B cell (primary cell): Measurements from ENCODE around the gene DSCAML1. TPM values are rescaled to one million over a fixed set of nuclear protein-coding genes. Genes with fewer than 3 reads are reported as not detected.

Experiments used
- ATAC-seq: fragments of 200-7000 bp; cut with Tn5 transposase; one replicate; pipeline ENCODE4 v1.10.0; 2021; ENCODE audit warnings: low read depth, mild to moderate bottlenecking, moderate number of reproducible peaks, moderate library complexity
- CTCF ChIA-PET: fragments of 350-600 bp; sonication (Branson Sonifier 250); formaldehyde crosslinking; loops from one replicate; lab custom pipeline; 2021; ENCODE audit warnings: antibody characterized with exemption, inconsistent platforms; lab: Charles Lee
- POLR2A ChIA-PET: fragments of 350-600 bp; sonication (Branson Sonifier 250); formaldehyde crosslinking; loops from one replicate; lab custom pipeline; 2021; ENCODE audit warnings: antibody characterized with exemption; lab: Charles Lee
- DNase-seq: peaks from one replicate; pipeline ENCODE4 v3.0.0; 2013
- H2AFZ ChIP-seq: 2 replicates; pipeline ENCODE4 v1.6.1; 2012; ENCODE audit warnings: mild to moderate bottlenecking, low read depth, low read length; ENCODE audit not compliant: insufficient read depth, poor library complexity, severe bottlenecking
- H3K27ac ChIP-seq, 2 donors: 1 replicate in 1 of 2; 2 replicates in 1 of 2; pipeline ENCODE4 v1.5.1; 2012 to 2013; ENCODE audit warnings: low read length in 2 of 2, mild to moderate bottlenecking in 2 of 2, moderate library complexity in 1 of 2
- H3K27me3 ChIP-seq, 4 experiments: fragments of 200-600 bp in 1 of 4; sonication (generic) in 1 of 4; replicated peaks in 1 of 4; 1 replicate in 2 of 4; 2 replicates in 2 of 4; pipeline versions ENCODE4 v1.6.1 to v1.7.0; 2013 to 2016; ENCODE audit warnings: low read length in 3 of 4, mild to moderate bottlenecking in 2 of 4, mixed read lengths in 1 of 4, moderate library complexity in 1 of 4; ENCODE audit not compliant: insufficient read depth in 4 of 4, control insufficient read depth in 3 of 4; ENCODE audit errors: control extremely low read depth in 1 of 4
- H3K36me3 ChIP-seq, 2 experiments: replicated peaks in 1 of 2; 1 replicate in 1 of 2; 2 replicates in 1 of 2; pipeline versions ENCODE4 v1.6.1 to v1.7.1; 2013; ENCODE audit warnings: low read length in 1 of 2; ENCODE audit not compliant: insufficient read depth in 2 of 2, control insufficient read depth in 1 of 2; ENCODE audit errors: control extremely low read depth in 1 of 2, extremely low read depth in 1 of 2
- H3K4me1 ChIP-seq, 2 donors: fragments of 200-600 bp in 1 of 2; sonication (generic) in 1 of 2; 1 replicate in 1 of 2; 2 replicates in 1 of 2; pipeline versions ENCODE4 v1.5.1 to v1.6.1; 2013 to 2017; ENCODE audit warnings: low read length in 2 of 2; ENCODE audit not compliant: control insufficient read depth in 2 of 2, insufficient read depth in 2 of 2
- H3K4me2 ChIP-seq: replicated peaks from 2 replicates; pipeline ENCODE3; 2012; ENCODE audit warnings: mild to moderate bottlenecking, low read depth, low read length; ENCODE audit not compliant: poor library complexity, severe bottlenecking
- H3K4me3 ChIP-seq, 5 experiments: fragments of 200-600 bp in 1 of 5; sonication (generic) in 1 of 5; 1 replicate in 3 of 5; 2 replicates in 2 of 5; pipeline versions ENCODE4 v1.5.1 to v1.7.0; 2011 to 2016; ENCODE audit warnings: low read length in 4 of 5, mild to moderate bottlenecking in 4 of 5, low read depth in 2 of 5, control low read depth in 1 of 5, moderate library complexity in 1 of 5; ENCODE audit not compliant: insufficient read depth in 1 of 5; ENCODE audit errors: control extremely low read depth in 1 of 5, extremely low read depth in 1 of 5
- H3K79me2 ChIP-seq: fragments of 200-600 bp; sonication (generic); one replicate; pipeline ENCODE4 v1.6.0; 2016; ENCODE audit warnings: low read length; ENCODE audit not compliant: control insufficient read depth, insufficient read depth
- H3K9ac ChIP-seq: fragments of 200-600 bp; sonication (generic); 2 replicates; pipeline ENCODE4 v1.6.1; 2017; ENCODE audit warnings: mild to moderate bottlenecking, low read length, moderate library complexity
- H3K9me3 ChIP-seq, 3 donors: one replicate each; pipeline versions ENCODE4 v1.6.1 to v1.7.1; 2013; ENCODE audit warnings: low read length in 2 of 3; ENCODE audit not compliant: control insufficient read depth in 2 of 3, insufficient read depth in 1 of 3; ENCODE audit errors: control extremely low read depth in 1 of 3
- H4K20me1 ChIP-seq: 2 replicates; pipeline ENCODE4 v1.6.0; 2012; ENCODE audit warnings: mild to moderate bottlenecking, low read length; ENCODE audit not compliant: insufficient read depth, control insufficient read depth, poor library complexity, severe bottlenecking
- H3K27ac Mint-ChIP-seq: one replicate; pipeline ENCODE4 v1.8.0; 2021; ENCODE audit warnings: mixed read lengths
- H3K27me3 Mint-ChIP-seq: one replicate; pipeline ENCODE4 v1.8.0; 2021; ENCODE audit warnings: mixed read lengths
- H3K4me1 Mint-ChIP-seq: one replicate; pipeline ENCODE4 v1.8.0; 2021; ENCODE audit warnings: mixed read lengths
- H3K4me3 Mint-ChIP-seq: one replicate; pipeline ENCODE4 v1.8.0; 2021; ENCODE audit warnings: mixed read lengths
- H3K9me3 Mint-ChIP-seq: one replicate; pipeline ENCODE4 v1.8.0; 2022; ENCODE audit warnings: mixed read lengths; ENCODE audit not compliant: insufficient read depth
- CTCF ChIP-seq: fragments of 200-600 bp; IDR thresholded peaks from one replicate; pipeline ENCODE4 v1.8.0; 2022; ENCODE audit warnings: antibody characterized with exemption, mild to moderate bottlenecking
- EZH2 ChIP-seq: IDR thresholded peaks from 2 replicates; pipeline ENCODE4 v1.6.1; 2012; ENCODE audit warnings: borderline replicate concordance, low read depth, mild to moderate bottlenecking, moderate library complexity, low read length; ENCODE audit not compliant: insufficient read depth, poor library complexity, severe bottlenecking
- WGBS: methylation state at CpG from one replicate; pipeline ENCODE4 v1.1.5; 2013; ENCODE audit warnings: missing lambda C conversion rate; ENCODE audit not compliant: insufficient coverage; 5-methylcytosine and 5-hydroxymethylcytosine counted together
- intact Hi-C: fragments of 100-400 bp; cut with micrococcal nuclease; formaldehyde crosslinking; loops from one replicate; pipeline ENCODE4 v1.10.0; 2022
- polyA plus RNA-seq: library from polyadenylated mRNA; depleted of rRNA; stranded (reverse); fragments of >200 nt; gene quantifications from 2 replicates; pipeline ENCODE4 v1.2.3, GENCODE V29; 2012
- total RNA-seq, 2 donors: library from RNA; stranded (reverse); fragments of 120-200 nt in 1 of 2; gene quantifications; 1 replicate in 1 of 2; 2 replicates in 1 of 2; pipeline versions ENCODE4 v1.2.3 to v1.2.4, GENCODE V29; 2013 to 2022

DSCAML1 gene
- total and polyA plus RNA-seq, 2 donors (not counting 1 experiment from before 2014, with no cell fraction given), result 1.2 to 6.2 TPM

- peaks cover 4% of the 10 kb centered on the region for H3K9me3 Mint-ChIP-seq
- 83% methylated on average over 8 of the region's 8 CpGs for WGBS
Observed at GRCh38 chr11:117618982-117619355, 178.0 kb downstream of the DSCAML1 start.

More at GRCh38 chr11:117618982-117619355, 178.0 kb downstream of the DSCAML1 start:
- Histone ChIP-seq H3K9me3 (peaks cover 2 to 13% (median 5%) of the 10 kb centered on the region in 3 donors), H3K36me3 (no peaks in the 10 kb centered on the region), H3K4me2 (no peak overlapping the region), H4K20me1 (no peaks in the 10 kb centered on the region), H3K4me1 (no peaks in the 10 kb centered on the region), H3K4me3 (no peak overlapping the region), H3K9ac (no peak overlapping the region), H2AFZ (no peak overlapping the region), H3K27me3 (peaks cover 0 to 16% (median 2%) of the 10 kb centered on the region in 4 experiments), H3K79me2 (no peaks in the 10 kb centered on the region), H3K27ac (no peak overlapping the region)
- TF ChIP-seq CTCF (no peak), EZH2 (no peak)
- H3K4me1 Mint-ChIP-seq, result no peaks in the 10 kb centered on the region
- ATAC-seq (no peak), DNase-seq (no peak)
- ChIA-PET POLR2A (no interaction called here), CTCF (no interaction called here)
- intact Hi-C loops, result no loop called here
- peaks cover 37% of the 10 kb centered on the region for H3K27me3 Mint-ChIP-seq
- no peak overlapping the region for H3K27ac Mint-ChIP-seq
- no peak overlapping the region for H3K4me3 Mint-ChIP-seq
